ENCODE measurements around the gene IL4R. TPM values are rescaled to one million over a fixed set of nuclear protein-coding genes. Genes with fewer than 3 reads are reported as not detected.

IL4R gene
- total RNA-seq, 1 donor from 2014 or later = 434 TPM

GRCh38 chr16:27311448-27311830 is 2.3 kb upstream of the IL4R start:
- H3K36me3 Mint-ChIP-seq (ENCODE audit: low read depth) = peaks cover 38% of the 10 kb centered on the region
- no peaks in the 10 kb centered on the region for H3K27me3 Mint-ChIP-seq (ENCODE audit: low read depth)
- H3K9me3 Mint-ChIP-seq = peaks cover 7% of the 10 kb centered on the region
- intact Hi-C loops (cut with micrococcal nuclease) = no loop called here
- H3K4me1 Mint-ChIP-seq (ENCODE audit: low read depth) = peaks cover 28% of the 10 kb centered on the region
- DNase-seq (ENCODE audit: low spot score) = no peak
- H3K27ac Mint-ChIP-seq = peak overlapping the region; percentile 47
- no peak overlapping the region for H3K4me3 Mint-ChIP-seq (ENCODE audit: low read depth)

- H3K9me3 Mint-ChIP-seq = peaks cover 4% of the 10 kb centered on the region
- H3K4me3 Mint-ChIP-seq (ENCODE audit: low read depth) = peak overlapping the region; percentile 38
- H3K27ac Mint-ChIP-seq = peak overlapping the region; percentile 47
- peaks cover 28% of the 10 kb centered on the region for H3K4me1 Mint-ChIP-seq (ENCODE audit: low read depth)
- peaks cover 38% of the 10 kb centered on the region for H3K36me3 Mint-ChIP-seq (ENCODE audit: low read depth)
- DNase-seq (ENCODE audit: low spot score) = no peak
- intact Hi-C loops (cut with micrococcal nuclease) = no loop called here
- H3K27me3 Mint-ChIP-seq (ENCODE audit: low read depth) = no peaks in the 10 kb centered on the region
These were observed 1.9 kb upstream of the IL4R start for GRCh38 chr16:27311897-27312303.

- Mint-ChIP-seq H3K4me3 (ENCODE audit: low read depth) (peak overlapping the region; percentile 85), H3K4me1 (ENCODE audit: low read depth) (peaks cover 37% of the 10 kb centered on the region), H3K27me3 (ENCODE audit: low read depth) (no peaks in the 10 kb centered on the region), H3K27ac (peak overlapping the region; percentile 92), H3K36me3 (ENCODE audit: low read depth) (peaks cover 43% of the 10 kb centered on the region), H3K9me3 (peaks cover 4% of the 10 kb centered on the region)
- intact Hi-C loops (cut with micrococcal nuclease) = no loop called here
- no peak for DNase-seq (ENCODE audit: low spot score)
These were observed 973 bp upstream of the IL4R start for GRCh38 chr16:27312580-27313421.

- Mint-ChIP-seq H3K4me1 (ENCODE audit: low read depth) (peaks cover 49% of the 10 kb centered on the region), H3K36me3 (ENCODE audit: low read depth) (peaks cover 55% of the 10 kb centered on the region), H3K4me3 (ENCODE audit: low read depth) (peak overlapping the region; percentile 100), H3K27ac (peak overlapping the region; percentile 98), H3K9me3 (no peaks in the 10 kb centered on the region), H3K27me3 (ENCODE audit: low read depth) (no peaks in the 10 kb centered on the region)
- DNase-seq (ENCODE audit: low spot score) = peak; percentile 61
- intact Hi-C loops (cut with micrococcal nuclease) = loop anchor here (1.0 to 2.0 kb wide), 3 partner anchors 40 to 77 kb away; no protein-coding TSS in a partner anchor
These were observed 468 bp downstream of the IL4R start for GRCh38 chr16:27314161-27314723.

- Mint-ChIP-seq H3K4me1 (ENCODE audit: low read depth) (peaks cover 56% of the 10 kb centered on the region), H3K36me3 (ENCODE audit: low read depth) (peaks cover 62% of the 10 kb centered on the region), H3K9me3 (no peaks in the 10 kb centered on the region), H3K27me3 (ENCODE audit: low read depth) (no peaks in the 10 kb centered on the region), H3K27ac (peak overlapping the region; percentile 98), H3K4me3 (ENCODE audit: low read depth) (peak overlapping the region; percentile 100)
- intact Hi-C loops (cut with micrococcal nuclease) = loop anchor here (1.0 to 5.0 kb wide), 5 partner anchors 41 to 142 kb away; no protein-coding TSS in a partner anchor
- DNase-seq (ENCODE audit: low spot score) = no peak
These were observed 1.2 kb downstream of the IL4R start for GRCh38 chr16:27314986-27315332.

- peaks cover 67% of the 10 kb centered on the region for H3K36me3 Mint-ChIP-seq (ENCODE audit: low read depth)
- intact Hi-C loops (cut with micrococcal nuclease) = loop anchor here (1.0 to 5.0 kb wide), 4 partner anchors 69 to 142 kb away; no protein-coding TSS in a partner anchor
- H3K4me3 Mint-ChIP-seq (ENCODE audit: low read depth) = peak overlapping the region; percentile 100
- no peaks in the 10 kb centered on the region for H3K9me3 Mint-ChIP-seq
- DNase-seq (ENCODE audit: low spot score) = peak; percentile 64
- peaks cover 60% of the 10 kb centered on the region for H3K4me1 Mint-ChIP-seq (ENCODE audit: low read depth)
- peak overlapping the region; percentile 98 for H3K27ac Mint-ChIP-seq
- no peaks in the 10 kb centered on the region for H3K27me3 Mint-ChIP-seq (ENCODE audit: low read depth)
These were observed 1.7 kb downstream of the IL4R start for GRCh38 chr16:27315333-27316037.

GRCh38 chr16:27316038-27316680 is 2.4 kb downstream of the IL4R start:
- peaks cover 74% of the 10 kb centered on the region for H3K36me3 Mint-ChIP-seq (ENCODE audit: low read depth)
- H3K4me1 Mint-ChIP-seq (ENCODE audit: low read depth) = peaks cover 57% of the 10 kb centered on the region

GRCh38 chr16:27317320-27317719 is 3.5 kb downstream of the IL4R start:
- Mint-ChIP-seq H3K4me1 (ENCODE audit: low read depth) (peaks cover 57% of the 10 kb centered on the region), H3K9me3 (no peaks in the 10 kb centered on the region), H3K27me3 (ENCODE audit: low read depth) (no peaks in the 10 kb centered on the region)

More at GRCh38 chr16:27316038-27316680, 2.4 kb downstream of the IL4R start:
- no peaks in the 10 kb centered on the region for H3K27me3 Mint-ChIP-seq (ENCODE audit: low read depth)
- H3K27ac Mint-ChIP-seq = peak overlapping the region; percentile 98
- no peaks in the 10 kb centered on the region for H3K9me3 Mint-ChIP-seq
- DNase-seq (ENCODE audit: low spot score) = no peak
- peak overlapping the region; percentile 100 for H3K4me3 Mint-ChIP-seq (ENCODE audit: low read depth)
- intact Hi-C loops (cut with micrococcal nuclease) = loop anchor here (5.0 kb wide), 1 partner anchor 141 kb away; no protein-coding TSS in a partner anchor

GRCh38 chr16:27317738-27318391 is 4.1 kb downstream of the IL4R start:
- H3K27ac Mint-ChIP-seq = peak overlapping the region; percentile 98
- DNase-seq (ENCODE audit: low spot score) = no peak
- no peaks in the 10 kb centered on the region for H3K27me3 Mint-ChIP-seq (ENCODE audit: low read depth)

More at GRCh38 chr16:27317320-27317719, 3.5 kb downstream of the IL4R start:
- DNase-seq (ENCODE audit: low spot score) = no peak
- intact Hi-C loops (cut with micrococcal nuclease) = loop anchor here (5.0 kb wide), 1 partner anchor 140 kb away; no protein-coding TSS in a partner anchor
- H3K27ac Mint-ChIP-seq = peak overlapping the region; percentile 98
- peaks cover 86% of the 10 kb centered on the region for H3K36me3 Mint-ChIP-seq (ENCODE audit: low read depth)
- H3K4me3 Mint-ChIP-seq (ENCODE audit: low read depth) = peak overlapping the region; percentile 100

GRCh38 chr16:27318392-27319256 is 4.8 kb downstream of the IL4R start:
- Mint-ChIP-seq H3K4me1 (ENCODE audit: low read depth) (peaks cover 60% of the 10 kb centered on the region), H3K9me3 (no peaks in the 10 kb centered on the region), H3K27me3 (ENCODE audit: low read depth) (no peaks in the 10 kb centered on the region), H3K36me3 (ENCODE audit: low read depth) (peaks cover 95% of the 10 kb centered on the region), H3K4me3 (ENCODE audit: low read depth) (peak overlapping the region; percentile 100), H3K27ac (peak overlapping the region; percentile 98)
- peak; percentile 54 for DNase-seq (ENCODE audit: low spot score)
- intact Hi-C loops (cut with micrococcal nuclease) = loop anchor here (1.0 to 5.0 kb wide), 10 partner anchors 9 to 720 kb away; no protein-coding TSS in a partner anchor

More at GRCh38 chr16:27317738-27318391, 4.1 kb downstream of the IL4R start:
- intact Hi-C loops (cut with micrococcal nuclease) = loop anchor here (1.0 to 5.0 kb wide), 10 partner anchors 9 to 720 kb away; no protein-coding TSS in a partner anchor
- Mint-ChIP-seq H3K4me1 (ENCODE audit: low read depth) (peaks cover 59% of the 10 kb centered on the region), H3K4me3 (ENCODE audit: low read depth) (peak overlapping the region; percentile 100), H3K9me3 (no peaks in the 10 kb centered on the region), H3K36me3 (ENCODE audit: low read depth) (peaks cover 88% of the 10 kb centered on the region)

All from activated T-helper 2 cell treated with anti-CD3 and anti-CD28 coated beads, Interferon-gamma antibody, Interleukin-2, Interleukin-4, amounts not matched to agents 10 μg/mL and 5 μg/mL and 100 μg/mL, durations not matched to agents 14 hours and 24 hours and 36 hours (primary cell).